Activated CD8-positive, alpha-beta T cell treated with anti-CD3 and anti-CD28 coated beads for 36 hours (primary cell): ENCODE measurements around the gene ABCG4. TPM values are rescaled to one million over a fixed set of nuclear protein-coding genes. Genes with fewer than 3 reads are reported as not detected.

Experiments used
- ATAC-seq: fragments of 200-7000 bp; cut with Tn5 transposase; one replicate; pipeline ENCODE4 v1.10.0; 2021; ENCODE audit warnings: mild to moderate bottlenecking, moderate library complexity
- CTCF ChIA-PET: fragments of 350-600 bp; sonication (Branson Sonifier 250); formaldehyde crosslinking; loops from one replicate; lab custom pipeline; 2021; ENCODE audit warnings: antibody characterized with exemption; lab: Charles Lee
- POLR2A ChIA-PET: fragments of 350-600 bp; sonication (Branson Sonifier 250); formaldehyde crosslinking; loops from one replicate; lab custom pipeline; 2021; ENCODE audit warnings: antibody characterized with exemption; lab: Charles Lee
- DNase-seq: peaks from one replicate; pipeline ENCODE4 v3.0.0-alpha.2; 2020
- H3K27ac Mint-ChIP-seq: one replicate; pipeline ENCODE4 v1.8.0; 2021; ENCODE audit warnings: mild to moderate bottlenecking, mixed read lengths
- H3K27me3 Mint-ChIP-seq: one replicate; pipeline ENCODE4 v1.8.0; 2021; ENCODE audit warnings: mixed read lengths
- H3K36me3 Mint-ChIP-seq: one replicate; pipeline ENCODE4 v1.8.0; 2021; ENCODE audit warnings: low read depth, mixed read lengths
- H3K4me1 Mint-ChIP-seq: one replicate; pipeline ENCODE4 v1.8.0; 2021; ENCODE audit warnings: low read depth, mixed read lengths
- H3K4me3 Mint-ChIP-seq: one replicate; pipeline ENCODE4 v1.8.0; 2021; ENCODE audit warnings: mild to moderate bottlenecking, moderate library complexity, mixed read lengths
- H3K9me3 Mint-ChIP-seq: one replicate; pipeline ENCODE4 v1.8.0; 2021; ENCODE audit warnings: mixed read lengths
- CTCF ChIP-seq: fragments of 200-600 bp; IDR thresholded peaks from one replicate; pipeline ENCODE4 v1.8.0; 2022; ENCODE audit warnings: antibody characterized with exemption, mild to moderate bottlenecking
- intact Hi-C: fragments of 100-400 bp; cut with micrococcal nuclease; formaldehyde crosslinking; loops from one replicate; pipeline ENCODE4 v1.10.0; 2022
- total RNA-seq, 2 experiments: library from RNA; stranded (reverse); gene quantifications; one replicate each; pipeline ENCODE4 v1.2.3, GENCODE V29; 2021

Gene ABCG4
- total RNA-seq, 2 experiments from 2014 or later = not detected

DNA sequence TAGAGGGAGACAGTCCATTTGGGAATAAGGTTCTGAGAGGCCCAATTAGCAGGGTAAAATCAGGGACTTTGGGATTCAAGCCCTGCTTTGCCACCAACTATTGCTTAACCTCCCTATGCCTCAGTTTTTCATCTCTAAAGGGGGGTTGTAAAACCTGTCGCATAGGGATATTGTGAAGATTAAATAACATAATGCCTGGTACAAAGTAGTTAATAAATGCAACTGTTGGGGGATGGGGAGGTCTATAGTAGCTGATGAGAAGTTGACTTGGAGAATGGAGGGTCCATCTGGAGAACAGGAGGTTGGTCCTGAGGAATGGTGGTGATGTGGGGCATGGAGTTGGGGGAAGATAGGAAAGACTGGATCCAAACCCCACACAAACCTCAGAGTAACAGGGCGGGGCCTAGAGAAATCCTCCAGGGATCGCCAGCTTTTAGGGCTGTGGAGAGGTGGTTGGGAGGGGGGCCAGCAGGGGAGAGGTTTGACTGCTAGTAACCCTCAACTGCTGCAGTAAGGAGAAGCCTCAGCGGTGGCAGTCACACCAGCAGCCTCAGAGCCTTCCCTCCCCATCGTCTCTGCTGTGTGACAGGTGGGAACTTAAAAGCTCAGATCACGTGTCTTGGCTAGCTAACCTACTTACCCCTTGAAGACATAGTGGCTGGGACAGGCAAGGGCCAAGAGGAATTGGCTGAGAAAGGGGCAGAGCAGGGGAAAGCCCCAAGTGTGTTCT lies 1.1 kb upstream of the ABCG4 start:
- DNase-seq = peak; percentile 16
- Mint-ChIP-seq H3K4me1 (peaks cover 12% of the 10 kb centered on the region), H3K36me3 (no peaks in the 10 kb centered on the region), H3K27ac (no peak overlapping the region), H3K9me3 (no peaks in the 10 kb centered on the region), H3K4me3 (peak overlapping the region; percentile 14), H3K27me3 (peaks cover 27% of the 10 kb centered on the region)
- ChIA-PET POLR2A (interaction anchor here (0.6 to 0.7 kb wide), 2 partner anchors 30 to 63 kb away, joined by 3 read pairs; partner anchors contain the start of gene HMBS), CTCF (interaction anchor here (1.1 to 1.5 kb wide), 3 partner anchors 22 to 176 kb away, joined by 3 to 7 read pairs (median 3); partner anchors contain the start of genes NLRX1 and VPS11)
- TF ChIP-seq CTCF = no peak
- intact Hi-C loops = no loop called here
- ATAC-seq = peak; percentile 25

- ATAC-seq = no peak
- H3K36me3 Mint-ChIP-seq = no peaks in the 10 kb centered on the region
- ChIA-PET CTCF (interaction anchor here (1.3 kb wide), 1 partner anchor 81 kb away, joined by 3 read pairs; the partner anchor contains the start of gene VPS11), POLR2A (no interaction called here)
- intact Hi-C loops = no loop called here
- DNase-seq = no peak
- H3K4me3 Mint-ChIP-seq = peak overlapping the region; percentile 62
- peaks cover 26% of the 10 kb centered on the region for H3K27me3 Mint-ChIP-seq
- no peak overlapping the region for H3K27ac Mint-ChIP-seq
- no peaks in the 10 kb centered on the region for H3K9me3 Mint-ChIP-seq
- TF ChIP-seq CTCF = no peak
- H3K4me1 Mint-ChIP-seq = peaks cover 12% of the 10 kb centered on the region
Observed at GRCh38 chr11:119148720-119149017, 183 bp upstream of the ABCG4 start.

DNA sequence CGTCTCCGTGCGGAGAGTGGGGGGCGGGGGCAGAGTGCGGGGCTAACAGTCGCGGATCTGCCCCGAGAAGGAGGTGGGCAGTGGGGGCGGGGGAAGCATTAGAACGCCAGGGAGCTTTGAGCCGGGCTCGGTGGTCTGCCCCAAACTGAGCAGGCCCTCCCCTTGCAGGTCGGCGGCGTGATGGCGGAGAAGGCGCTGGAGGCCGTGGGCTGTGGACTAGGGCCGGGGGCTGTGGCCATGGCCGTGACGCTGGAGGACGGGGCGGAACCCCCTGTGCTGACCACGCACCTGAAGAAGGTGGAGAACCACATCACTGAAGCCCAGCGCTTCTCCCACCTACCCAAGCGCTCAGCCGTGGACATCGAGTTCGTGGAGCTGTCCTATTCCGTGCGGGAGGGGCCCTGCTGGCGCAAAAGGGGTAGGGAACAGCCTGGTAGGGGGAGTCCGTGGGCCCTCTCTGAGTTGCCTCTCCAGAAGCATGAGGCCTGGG lies 979 bp downstream of the ABCG4 start:
- intact Hi-C loops = no loop called here
- H3K4me3 Mint-ChIP-seq = peak overlapping the region; percentile 8

DNA sequence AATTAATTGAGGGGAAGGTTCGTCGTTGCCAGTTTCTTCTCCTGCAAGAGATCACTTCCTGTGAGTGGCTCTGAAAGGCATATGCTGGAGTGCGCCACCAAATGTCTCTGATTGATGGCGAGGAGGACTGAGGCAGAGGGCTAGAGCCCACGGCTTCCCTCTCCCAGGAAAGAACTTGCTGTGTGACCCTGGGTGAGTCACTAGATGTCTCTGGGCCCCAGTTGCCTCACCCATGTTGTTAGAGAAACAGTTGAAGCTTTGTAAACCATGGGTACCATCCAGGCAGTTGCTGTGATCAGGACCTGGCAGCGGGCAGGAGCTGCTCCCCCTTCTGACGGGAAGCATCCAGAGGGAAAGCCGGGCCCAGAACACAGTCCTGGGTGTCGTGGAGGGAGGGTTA lies 3.2 kb downstream of the ABCG4 start:
- Mint-ChIP-seq H3K36me3 (no peaks in the 10 kb centered on the region), H3K27me3 (peaks cover 24% of the 10 kb centered on the region), H3K9me3 (no peaks in the 10 kb centered on the region), H3K4me1 (peaks cover 12% of the 10 kb centered on the region), H3K4me3 (no peak overlapping the region), H3K27ac (no peak overlapping the region)
- DNase-seq (no peak), ATAC-seq (no peak)
- CTCF ChIA-PET = interaction anchor here (0.6 to 2.2 kb wide), 5 partner anchors 10 to 41 kb away, joined by 3 to 7 read pairs (median 5); no protein-coding TSS in a partner anchor
- POLR2A ChIA-PET = interaction anchor here (1.1 kb wide), 1 partner anchor 17 kb away, joined by 5 read pairs; the partner anchor contains the start of gene NLRX1
- TF ChIP-seq CTCF = no peak
- intact Hi-C loops = no loop called here

More for the DNA sequence above, 979 bp downstream of the ABCG4 start:
- ChIA-PET CTCF (interaction anchor here (0.6 to 1.4 kb wide), 2 partner anchors 15 to 47 kb away, joined by 3 read pairs; no protein-coding TSS in a partner anchor), POLR2A (interaction anchor here (0.6 to 1.1 kb wide), 3 partner anchors 19 to 379 kb away, joined by 3 to 4 read pairs (median 3); partner anchors contain the start of gene NLRX1)
- no peak for ATAC-seq
- TF ChIP-seq CTCF = no peak
- no peak for DNase-seq
- Mint-ChIP-seq H3K27me3 (peaks cover 26% of the 10 kb centered on the region), H3K36me3 (no peaks in the 10 kb centered on the region), H3K9me3 (no peaks in the 10 kb centered on the region), H3K4me1 (peaks cover 12% of the 10 kb centered on the region), H3K27ac (no peak overlapping the region)

- intact Hi-C loops = no loop called here
- ChIA-PET POLR2A (interaction anchor here (1.1 kb wide), 1 partner anchor 16 kb away, joined by 5 read pairs; the partner anchor contains the start of gene NLRX1), CTCF (interaction anchor here (0.9 to 2.3 kb wide), 6 partner anchors 10 to 171 kb away, joined by 3 to 8 read pairs (median 3); no protein-coding TSS in a partner anchor)
- H3K4me3 Mint-ChIP-seq = no peak overlapping the region
- no peaks in the 10 kb centered on the region for H3K9me3 Mint-ChIP-seq
- H3K36me3 Mint-ChIP-seq = no peaks in the 10 kb centered on the region
- H3K27me3 Mint-ChIP-seq = peaks cover 19% of the 10 kb centered on the region
- ATAC-seq (no peak), DNase-seq (no peak)
- peaks cover 11% of the 10 kb centered on the region for H3K4me1 Mint-ChIP-seq
- H3K27ac Mint-ChIP-seq = no peak overlapping the region
- no peak for TF ChIP-seq CTCF
Observed at GRCh38 chr11:119152604-119153003, 3.8 kb downstream of the ABCG4 start.
